GM12891 (cell line): ENCODE results near the gene CRTAP.
"Not testable (repeated sequence)": the region's sequence is repeated elsewhere in the genome, so short reads cannot be mapped to it uniquely, and the experiment has no call there.

Experiments used
- DNase-seq: peaks from one replicate; pipeline ENCODE4 v3.0.0; 2011; ENCODE audit warnings: low spot score; ENCODE audit not compliant: insufficient read length
- FAIRE-seq: peaks from 2 replicates; lab custom pipeline; 2011; peaks lifted over from hg19 to GRCh38; lab: Jason Lieb, UNC
- PAX5 ChIP-seq: IDR thresholded peaks from 2 replicates; pipeline ENCODE4 v1.6.1; 2011; ENCODE audit warnings: low read length, moderate library complexity, mild to moderate bottlenecking; ENCODE audit not compliant: insufficient read depth, severe bottlenecking
- POLR2A ChIP-seq: IDR thresholded peaks from 2 replicates; pipeline ENCODE4 v1.6.1; 2011; ENCODE audit warnings: low read depth, low read length, control low read depth
- POLR2AphosphoS5 ChIP-seq: IDR thresholded peaks from 2 replicates; pipeline ENCODE4 v1.6.1; 2011; ENCODE audit warnings: low read depth, low read length, control low read depth
- POU2F2 ChIP-seq: IDR thresholded peaks from 2 replicates; pipeline ENCODE4 v1.6.1; 2011; ENCODE audit warnings: low read depth, mild to moderate bottlenecking, control low read depth, low read length, moderate library complexity
- SPI1 ChIP-seq: IDR thresholded peaks from 2 replicates; pipeline ENCODE4 v1.6.1; 2011; ENCODE audit warnings: low read depth, low read length, control low read depth
- TAF1 ChIP-seq: IDR thresholded peaks from 2 replicates; pipeline ENCODE4 v1.6.1; 2011; ENCODE audit warnings: low read depth, low read length, control low read depth

Gene CRTAP

GRCh38 chr3:33171580-33171979 is 57.8 kb downstream of the CRTAP start:
- TF ChIP-seq POLR2AphosphoS5 (no peak), SPI1 (peak; percentile 21; the same call in 1 of the 2 replicates)
- DNase-seq: no peak
- no peak for FAIRE-seq

GRCh38 chr3:33173103-33173502 is 59.3 kb downstream of the CRTAP start:
- FAIRE-seq (no peak), DNase-seq (no peak)

GRCh38 chr3:33173672-33174071 is 59.9 kb downstream of the CRTAP start:
- DNase-seq: no peak
- TF ChIP-seq TAF1 (no peak), POLR2AphosphoS5 (no peak), PAX5 (no peak), SPI1 (no peak), POLR2A (no peak), POU2F2 (no peak)
- FAIRE-seq: no peak

More at GRCh38 chr3:33173103-33173502, 59.3 kb downstream of the CRTAP start:
- TF ChIP-seq TAF1 (no peak), POLR2A (no peak), POLR2AphosphoS5 (no peak), POU2F2 (no peak), SPI1 (no peak), PAX5 (no peak)

GRCh38 chr3:33174095-33174494 is 60.3 kb downstream of the CRTAP start:
- DNase-seq (no peak), FAIRE-seq (no peak)

GRCh38 chr3:33174711-33175414 is 61.0 kb downstream of the CRTAP start:
- DNase-seq (no peak), FAIRE-seq (no peak)
- TF ChIP-seq PAX5: no peak
- no peak for TF ChIP-seq TAF1

More at GRCh38 chr3:33174095-33174494, 60.3 kb downstream of the CRTAP start:
- TF ChIP-seq TAF1: no peak
- TF ChIP-seq POLR2AphosphoS5: no peak
- no peak for TF ChIP-seq PAX5
- no peak for TF ChIP-seq SPI1
- no peak for TF ChIP-seq POU2F2
- no peak for TF ChIP-seq POLR2A

- DNase-seq (no peak), FAIRE-seq (no peak)
- TF ChIP-seq TAF1 (no peak), POU2F2 (no peak), POLR2A (no peak), PAX5 (no peak), SPI1 (no peak), POLR2AphosphoS5 (no peak)
Measured at GRCh38 chr3:33179132-33179531, 65.3 kb downstream of the CRTAP start.

GRCh38 chr3:33181229-33181628 is 67.4 kb downstream of the CRTAP start:
- DNase-seq (no peak), FAIRE-seq (no peak)
- TF ChIP-seq POLR2A (no peak), PAX5 (no peak), TAF1 (no peak), SPI1 (no peak), POU2F2 (no peak), POLR2AphosphoS5 (no peak)

GRCh38 chr3:33181641-33182040 is 67.8 kb downstream of the CRTAP start:
- not testable (repeated sequence) for FAIRE-seq, DNase-seq

- TF ChIP-seq POU2F2: no peak
- TF ChIP-seq SPI1: no peak
- no peak for TF ChIP-seq POLR2AphosphoS5
- TF ChIP-seq TAF1: no peak
- TF ChIP-seq PAX5: no peak
- no peak for TF ChIP-seq POLR2A
- FAIRE-seq (no peak), DNase-seq (no peak)
Measured at GRCh38 chr3:33184863-33185262, 71.0 kb downstream of the CRTAP start.

GRCh38 chr3:33186524-33187367 is 72.9 kb downstream of the CRTAP start:
- FAIRE-seq (no peak), DNase-seq (no peak)
- TF ChIP-seq POLR2A: no peak
- TF ChIP-seq TAF1: no peak
- no peak for TF ChIP-seq POU2F2
- TF ChIP-seq PAX5: no peak
- TF ChIP-seq POLR2AphosphoS5: no peak
- no peak for TF ChIP-seq SPI1
